Activated CD4-positive, alpha-beta T cell treated with anti-CD3 and anti-CD28 coated beads for 24 hours (primary cell): Measurements from ENCODE around the gene PI4K2A.

Experiments used
- DNase-seq, 2 donors: peaks; one replicate each; pipeline ENCODE4 v3.0.0-alpha.2; 2020; ENCODE audit warnings: low read depth in 2 of 2

Gene PI4K2A

GRCh38 chr10:97704341-97704740 is 63.9 kb downstream of the PI4K2A start:
- DNase-seq = no peak

GRCh38 chr10:97705006-97705670 is 64.7 kb downstream of the PI4K2A start:
- no peak for DNase-seq

GRCh38 chr10:97707134-97707861 is 66.8 kb downstream of the PI4K2A start:
- DNase-seq = no peak

GRCh38 chr10:97708167-97708566 is 67.7 kb downstream of the PI4K2A start:
- no peak for DNase-seq

GRCh38 chr10:97708976-97709946 is 68.8 kb downstream of the PI4K2A start:
- DNase-seq = peak; percentile 26 to 29

- DNase-seq = no peak
Measured at GRCh38 chr10:97711640-97712572, 71.4 kb downstream of the PI4K2A start.

GRCh38 chr10:97713339-97713825 is 72.9 kb downstream of the PI4K2A start, which contains the start of gene MARVELD1:
TSS of gene MARVELD1 (plus strand) at chr10:97713730. CDS start at chr10:97713877, 147 bp downstream.
- no peak for DNase-seq

- no peak for DNase-seq
Measured at GRCh38 chr10:97713826-97714400, 73.4 kb downstream of the PI4K2A start.

GRCh38 chr10:97714401-97715258 is 74.2 kb downstream of the PI4K2A start:
- DNase-seq = peak in 1 of 2 donors; percentile 22

GRCh38 chr10:97715259-97715874 is 74.9 kb downstream of the PI4K2A start:
- no peak for DNase-seq

GRCh38 chr10:97717627-97718026 is 77.2 kb downstream of the PI4K2A start:
- DNase-seq = no peak

- no peak for DNase-seq
Measured at GRCh38 chr10:97718178-97718577, 77.7 kb downstream of the PI4K2A start.

GRCh38 chr10:97718659-97719142 is 78.2 kb downstream of the PI4K2A start:
- DNase-seq = no peak

GRCh38 chr10:97719602-97720001 is 79.1 kb downstream of the PI4K2A start:
- DNase-seq = no peak

GRCh38 chr10:97721871-97722780 is 81.7 kb downstream of the PI4K2A start:
- DNase-seq = no peak

GRCh38 chr10:97723001-97723400 is 82.5 kb downstream of the PI4K2A start:
- no peak for DNase-seq

- no peak for DNase-seq
Measured at GRCh38 chr10:97724341-97724941, 84.0 kb downstream of the PI4K2A start.
